HepG2 (cell line): ENCODE data around the gene NOL12. TPM values are rescaled to one million over a fixed set of nuclear protein-coding genes. Genes with fewer than 3 reads are reported as not detected.

ENCODE experiments used
- CBX1 ChIP-seq: IDR thresholded peaks from one replicate; pipeline ENCODE4 v1.6.1; 2016; ENCODE audit warnings: antibody characterized with exemption, low read depth
- HMGA1 ChIP-seq: sonication (generic); formaldehyde crosslinking; conservative IDR thresholded peaks from 2 replicates; pipeline ENCODE4 v1.4.0; 2020; ENCODE audit warnings: missing genetic modification reagents
- RFX5 ChIP-seq: IDR thresholded peaks from 2 replicates; pipeline ENCODE4 v1.6.1; 2011; ENCODE audit warnings: low read depth, low read length, improper control_type of control experiment
- RNF2 ChIP-seq: fragments of 450-650 bp; conservative IDR thresholded peaks from 2 replicates; pipeline ENCODE4 v1.6.1; 2016; ENCODE audit warnings: low read depth
- TMF1 ChIP-seq: sonication (generic); formaldehyde crosslinking; IDR thresholded peaks from 2 replicates; pipeline ENCODE4 v1.8.1; 2022; ENCODE audit warnings: low read depth, missing genetic modification reagents
- ZFP62 ChIP-seq: sonication (generic); formaldehyde crosslinking; IDR thresholded peaks from 2 replicates; pipeline ENCODE4 v1.4.0; 2020; ENCODE audit warnings: missing genetic modification reagents
- ZNF160 ChIP-seq: sonication (generic); formaldehyde crosslinking; IDR thresholded peaks from 2 replicates; pipeline ENCODE4 v1.8.0; 2022; ENCODE audit warnings: mild to moderate bottlenecking, inconsistent platforms, missing genetic modification reagents
- ZNF460 ChIP-seq: sonication (generic); formaldehyde crosslinking; IDR thresholded peaks from 2 replicates; pipeline ENCODE4 v1.5.1; 2020; ENCODE audit warnings: missing genetic modification reagents, mild to moderate bottlenecking, borderline replicate concordance
- ZNF549 ChIP-seq: sonication (generic); formaldehyde crosslinking; IDR thresholded peaks from 2 replicates; pipeline ENCODE4 v1.5.0; 2020; ENCODE audit warnings: missing genetic modification reagents
- ZNF788 ChIP-seq: sonication (generic); formaldehyde crosslinking; IDR thresholded peaks from 2 replicates; pipeline ENCODE4 v1.5.0; 2020; ENCODE audit warnings: mild to moderate bottlenecking, missing genetic modification reagents, borderline replicate concordance
- polyA plus RNA-seq, 8 experiments: library from polyadenylated mRNA; depleted of rRNA in 3 of 8; stranded (reverse) in 7 of 8; unstranded in 1 of 8; fragments of >200 nt; fragmentation: Illumina TruSeq in 4 of 8; extraction: Trizol in 4 of 8; gene quantifications; 2 replicates each; pipeline versions ENCODE4 v1.2.1 to v1.2.3, GENCODE V29; 2011 to 2016; ENCODE audit warnings: low read depth in 4 of 8, missing spikeins in 1 of 8, mixed read lengths in 1 of 8; ENCODE audit not compliant: insufficient read depth in 1 of 8
- total RNA-seq, 5 experiments: library from RNA; depleted of rRNA; stranded (reverse); fragments of >200 nt; fragmentation: Illumina TruSeq; extraction: Trizol; gene quantifications; 2 replicates each; pipeline ENCODE4 v1.2.3, GENCODE V29; 2016; ENCODE audit warnings: low read depth in 1 of 5
- TF ChIP-seq, protein P1 (sequence below), 2 experiments: fragments of 450-650 bp in 1 of 2; sonication (generic) in 1 of 2; formaldehyde crosslinking in 1 of 2; IDR thresholded peaks; 2 replicates each; pipeline versions ENCODE4 v1.6.1 to v1.8.0; 2016 to 2022; ENCODE audit warnings: antibody characterized with exemption in 1 of 2, mild to moderate bottlenecking in 1 of 2, missing genetic modification reagents in 1 of 2
- TF ChIP-seq, protein P2 (sequence below): sonication (generic); formaldehyde crosslinking; IDR thresholded peaks from 2 replicates; pipeline ENCODE4 v1.4.0; 2020; ENCODE audit warnings: missing genetic modification reagents
- TF ChIP-seq, protein P3 (sequence below), 2 experiments: sonication (generic) in 1 of 2; formaldehyde crosslinking in 1 of 2; IDR thresholded peaks; 2 replicates each; pipeline versions ENCODE4 v1.5.1 to v1.6.1; 2011 to 2020; ENCODE audit warnings: borderline replicate concordance in 1 of 2, low read depth in 1 of 2, low read length in 1 of 2, mild to moderate bottlenecking in 1 of 2, missing genetic modification reagents in 1 of 2, moderate library complexity in 1 of 2

Gene NOL12
- total and polyA plus RNA-seq, 2 of the 13 experiments (the other 11 are each of a cell fraction or from before 2014, with no cell fraction given), result 14.3 to 31.4 TPM

DNA sequence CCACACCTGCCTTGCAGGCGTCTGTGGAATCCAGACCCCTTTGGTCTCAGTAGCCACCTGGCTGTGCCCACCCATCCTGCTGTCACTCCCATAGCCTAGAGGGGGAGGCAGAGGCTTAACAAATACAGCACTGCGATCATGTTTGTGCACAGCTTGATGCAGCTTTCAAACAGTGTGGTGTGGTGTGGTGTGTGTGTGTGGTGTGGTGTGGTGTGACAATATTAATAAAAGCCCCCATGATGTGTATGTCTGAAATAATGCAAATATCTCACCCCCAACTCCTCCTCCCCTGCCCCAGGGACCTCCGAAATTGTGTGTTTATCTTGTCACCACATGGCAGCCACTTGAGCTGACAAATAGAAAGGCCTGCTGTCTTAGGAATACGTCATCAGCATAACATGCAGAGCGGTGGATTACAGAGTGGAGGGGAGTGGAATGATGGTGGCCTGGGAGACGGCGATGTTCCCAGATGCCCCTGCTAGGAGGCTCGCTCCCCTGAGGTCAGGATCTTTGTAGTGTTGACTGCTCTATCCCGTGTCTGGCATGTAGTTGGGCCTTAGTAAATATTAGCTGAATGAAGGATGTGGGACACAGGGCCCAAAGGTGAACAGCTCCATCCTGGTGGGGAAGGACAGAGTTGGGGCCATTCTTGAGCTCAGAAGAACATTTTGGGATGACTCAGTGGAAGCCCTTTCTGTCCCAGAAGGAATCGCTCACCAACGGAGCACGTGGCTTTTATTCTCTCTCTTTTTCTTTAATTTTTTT, 24.8 kb upstream of the NOL12 start (continued):
- TF ChIP-seq, protein P1, sequence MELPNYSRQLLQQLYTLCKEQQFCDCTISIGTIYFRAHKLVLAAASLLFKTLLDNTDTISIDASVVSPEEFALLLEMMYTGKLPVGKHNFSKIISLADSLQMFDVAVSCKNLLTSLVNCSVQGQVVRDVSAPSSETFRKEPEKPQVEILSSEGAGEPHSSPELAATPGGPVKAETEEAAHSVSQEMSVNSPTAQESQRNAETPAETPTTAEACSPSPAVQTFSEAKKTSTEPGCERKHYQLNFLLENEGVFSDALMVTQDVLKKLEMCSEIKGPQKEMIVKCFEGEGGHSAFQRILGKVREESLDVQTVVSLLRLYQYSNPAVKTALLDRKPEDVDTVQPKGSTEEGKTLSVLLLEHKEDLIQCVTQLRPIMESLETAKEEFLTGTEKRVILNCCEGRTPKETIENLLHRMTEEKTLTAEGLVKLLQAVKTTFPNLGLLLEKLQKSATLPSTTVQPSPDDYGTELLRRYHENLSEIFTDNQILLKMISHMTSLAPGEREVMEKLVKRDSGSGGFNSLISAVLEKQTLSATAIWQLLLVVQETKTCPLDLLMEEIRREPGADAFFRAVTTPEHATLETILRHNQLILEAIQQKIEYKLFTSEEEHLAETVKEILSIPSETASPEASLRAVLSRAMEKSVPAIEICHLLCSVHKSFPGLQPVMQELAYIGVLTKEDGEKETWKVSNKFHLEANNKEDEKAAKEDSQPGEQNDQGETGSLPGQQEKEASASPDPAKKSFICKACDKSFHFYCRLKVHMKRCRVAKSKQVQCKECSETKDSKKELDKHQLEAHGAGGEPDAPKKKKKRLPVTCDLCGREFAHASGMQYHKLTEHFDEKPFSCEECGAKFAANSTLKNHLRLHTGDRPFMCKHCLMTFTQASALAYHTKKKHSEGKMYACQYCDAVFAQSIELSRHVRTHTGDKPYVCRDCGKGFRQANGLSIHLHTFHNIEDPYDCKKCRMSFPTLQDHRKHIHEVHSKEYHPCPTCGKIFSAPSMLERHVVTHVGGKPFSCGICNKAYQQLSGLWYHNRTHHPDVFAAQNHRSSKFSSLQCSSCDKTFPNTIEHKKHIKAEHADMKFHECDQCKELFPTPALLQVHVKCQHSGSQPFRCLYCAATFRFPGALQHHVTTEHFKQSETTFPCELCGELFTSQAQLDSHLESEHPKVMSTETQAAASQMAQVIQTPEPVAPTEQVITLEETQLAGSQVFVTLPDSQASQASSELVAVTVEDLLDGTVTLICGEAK (IDR thresholded peaks at IDR 0.05), result no peak
- TF ChIP-seq, protein P1 (CRISPR knock-in tag; IDR thresholded peaks at IDR 0.05), result no peak
- no peak for TF ChIP-seq TMF1 (CRISPR knock-in tag)
- TF ChIP-seq ZFP62 (CRISPR knock-in tag), result no peak
- no peak for TF ChIP-seq RFX5
- TF ChIP-seq, protein P2, sequence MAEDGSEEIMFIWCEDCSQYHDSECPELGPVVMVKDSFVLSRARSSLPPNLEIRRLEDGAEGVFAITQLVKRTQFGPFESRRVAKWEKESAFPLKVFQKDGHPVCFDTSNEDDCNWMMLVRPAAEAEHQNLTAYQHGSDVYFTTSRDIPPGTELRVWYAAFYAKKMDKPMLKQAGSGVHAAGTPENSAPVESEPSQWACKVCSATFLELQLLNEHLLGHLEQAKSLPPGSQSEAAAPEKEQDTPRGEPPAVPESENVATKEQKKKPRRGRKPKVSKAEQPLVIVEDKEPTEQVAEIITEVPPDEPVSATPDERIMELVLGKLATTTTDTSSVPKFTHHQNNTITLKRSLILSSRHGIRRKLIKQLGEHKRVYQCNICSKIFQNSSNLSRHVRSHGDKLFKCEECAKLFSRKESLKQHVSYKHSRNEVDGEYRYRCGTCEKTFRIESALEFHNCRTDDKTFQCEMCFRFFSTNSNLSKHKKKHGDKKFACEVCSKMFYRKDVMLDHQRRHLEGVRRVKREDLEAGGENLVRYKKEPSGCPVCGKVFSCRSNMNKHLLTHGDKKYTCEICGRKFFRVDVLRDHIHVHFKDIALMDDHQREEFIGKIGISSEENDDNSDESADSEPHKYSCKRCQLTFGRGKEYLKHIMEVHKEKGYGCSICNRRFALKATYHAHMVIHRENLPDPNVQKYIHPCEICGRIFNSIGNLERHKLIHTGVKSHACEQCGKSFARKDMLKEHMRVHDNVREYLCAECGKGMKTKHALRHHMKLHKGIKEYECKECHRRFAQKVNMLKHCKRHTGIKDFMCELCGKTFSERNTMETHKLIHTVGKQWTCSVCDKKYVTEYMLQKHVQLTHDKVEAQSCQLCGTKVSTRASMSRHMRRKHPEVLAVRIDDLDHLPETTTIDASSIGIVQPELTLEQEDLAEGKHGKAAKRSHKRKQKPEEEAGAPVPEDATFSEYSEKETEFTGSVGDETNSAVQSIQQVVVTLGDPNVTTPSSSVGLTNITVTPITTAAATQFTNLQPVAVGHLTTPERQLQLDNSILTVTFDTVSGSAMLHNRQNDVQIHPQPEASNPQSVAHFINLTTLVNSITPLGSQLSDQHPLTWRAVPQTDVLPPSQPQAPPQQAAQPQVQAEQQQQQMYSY (CRISPR knock-in tag), result no peak
- TF ChIP-seq ZNF160, result no peak
- no peak for TF ChIP-seq ZNF460 (CRISPR knock-in tag)
- no peak for TF ChIP-seq HMGA1 (CRISPR knock-in tag)
- TF ChIP-seq, protein P3, sequence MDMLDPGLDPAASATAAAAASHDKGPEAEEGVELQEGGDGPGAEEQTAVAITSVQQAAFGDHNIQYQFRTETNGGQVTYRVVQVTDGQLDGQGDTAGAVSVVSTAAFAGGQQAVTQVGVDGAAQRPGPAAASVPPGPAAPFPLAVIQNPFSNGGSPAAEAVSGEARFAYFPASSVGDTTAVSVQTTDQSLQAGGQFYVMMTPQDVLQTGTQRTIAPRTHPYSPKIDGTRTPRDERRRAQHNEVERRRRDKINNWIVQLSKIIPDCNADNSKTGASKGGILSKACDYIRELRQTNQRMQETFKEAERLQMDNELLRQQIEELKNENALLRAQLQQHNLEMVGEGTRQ (IDR thresholded peaks at IDR 0.05; ENCODE audit: low read depth, low read length), result no peak
- TF ChIP-seq, protein P3 (CRISPR knock-in tag; IDR thresholded peaks at IDR 0.05; ENCODE audit: borderline replicate concordance), result no peak
- no peak; the same call in 1 of the 2 replicates for TF ChIP-seq ZNF788
- TF ChIP-seq RNF2, result no peak
- TF ChIP-seq ZNF549 (CRISPR knock-in tag), result no peak
- TF ChIP-seq CBX1, result no peak
